Spinal cord (tissue), 10 donors: ENCODE measurements around the gene MARF1. TPM values are rescaled to one million over a fixed set of nuclear protein-coding genes. Genes with fewer than 3 reads are reported as not detected.

Source experiments
- DNase-seq, 6 donors: peaks; one replicate each; pipeline versions ENCODE4 v3.0.0 to v3.0.0-alpha.2; 2013 to 2015; ENCODE audit warnings: low spot score in 6 of 6, low read depth in 4 of 6
- H3K27ac ChIP-seq: one replicate; pipeline ENCODE4 v1.5.1; 2013; ENCODE audit warnings: low read depth, low read length, control low read depth
- H3K27me3 ChIP-seq: one replicate; pipeline ENCODE4 v1.6.1; 2013; ENCODE audit warnings: low read length; ENCODE audit not compliant: control insufficient read depth, insufficient read depth
- H3K36me3 ChIP-seq: one replicate; pipeline ENCODE4 v1.6.1; 2013; ENCODE audit warnings: low read length; ENCODE audit not compliant: control insufficient read depth, insufficient read depth
- H3K4me1 ChIP-seq: one replicate; pipeline ENCODE4 v1.6.1; 2013; ENCODE audit warnings: low read length; ENCODE audit not compliant: control insufficient read depth, insufficient read depth
- H3K4me3 ChIP-seq: one replicate; pipeline ENCODE4 v1.5.1; 2013; ENCODE audit warnings: low read depth, low read length, control low read depth
- H3K9me3 ChIP-seq: one replicate; pipeline ENCODE4 v1.6.1; 2013; ENCODE audit warnings: low read length; ENCODE audit not compliant: control insufficient read depth, insufficient read depth
- WGBS: methylation state at CpG from one replicate; pipeline ENCODE4 v1.1.5; 2013; ENCODE audit warnings: missing lambda C conversion rate; ENCODE audit not compliant: insufficient coverage; 5-methylcytosine and 5-hydroxymethylcytosine counted together
- polyA plus RNA-seq, 2 donors: library from polyadenylated mRNA; unstranded; fragments of 120-200 nt; gene quantifications; one replicate each; pipeline ENCODE4 v1.2.1, GENCODE V29; 2013; ENCODE audit not compliant: insufficient read length in 2 of 2
- total RNA-seq, 2 donors: library from RNA; depleted of rRNA in 1 of 2; stranded (reverse); fragments of 120-200 nt in 1 of 2; fragments of >200 nt in 1 of 2; gene quantifications; one replicate each; pipeline versions ENCODE4 v1.2.3 to v1.2.4, GENCODE V29; 2013 to 2014
- donor health status: healthy.

Gene MARF1
- total and polyA plus RNA-seq, 4 donors: 21.8 to 41.8 (median 33.2) TPM

DNA sequence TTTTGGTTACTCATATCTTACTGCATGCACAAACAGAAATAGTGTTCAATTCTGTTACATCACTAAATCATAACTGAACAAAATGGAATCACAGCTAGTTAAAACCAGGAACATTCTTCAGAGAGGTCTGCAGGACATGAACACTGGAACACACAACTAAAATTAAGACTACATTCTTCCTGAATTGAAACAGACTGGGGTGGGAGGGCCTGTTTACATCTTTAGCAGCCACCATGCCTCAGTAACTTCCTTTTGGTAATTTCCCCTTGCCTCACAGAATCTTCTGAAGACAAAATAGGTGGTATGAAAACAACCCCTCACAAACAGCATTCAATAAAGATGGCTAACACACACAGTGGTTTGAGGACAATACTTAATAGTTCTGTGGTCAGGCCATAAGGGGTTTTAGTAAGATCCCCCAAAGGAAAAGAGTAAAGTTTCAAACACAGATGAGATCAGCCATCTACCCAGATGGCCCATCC, 6.5 kb downstream of the MARF1 start:
- Histone ChIP-seq H3K36me3 (peaks cover 38% of the 10 kb centered on the region), H3K9me3 (no peaks in the 10 kb centered on the region), H3K4me3 (no peak overlapping the region), H3K27me3 (no peaks in the 10 kb centered on the region), H3K4me1 (no peaks in the 10 kb centered on the region), H3K27ac (no peak overlapping the region)
- DNase-seq: no peak

DNA sequence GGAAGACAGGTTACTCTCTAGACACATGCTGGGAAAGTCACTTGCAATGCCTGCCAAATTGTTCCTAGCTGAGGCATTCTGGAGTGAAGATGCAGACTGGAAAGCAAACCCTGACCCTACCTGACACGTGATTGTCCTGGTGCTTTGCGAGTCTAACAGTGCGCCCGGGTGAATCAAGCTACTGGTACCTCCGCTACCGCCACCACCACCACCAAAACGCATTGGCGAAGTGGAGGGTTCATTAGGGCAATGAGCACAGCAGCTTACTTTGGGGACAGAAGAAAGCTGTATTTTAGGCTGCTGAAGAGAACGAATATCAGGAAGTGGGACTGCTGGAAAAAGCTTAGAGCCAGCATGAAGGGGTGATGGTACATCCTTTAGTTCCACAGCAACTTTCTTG, 7.0 kb downstream of the MARF1 start:
- DNase-seq: no peak
- no peaks in the 10 kb centered on the region for H3K9me3 ChIP-seq
- H3K27ac ChIP-seq: no peak overlapping the region
- H3K4me1 ChIP-seq: no peaks in the 10 kb centered on the region
- 100% methylated on average over 4 of the region's 9 CpGs for WGBS
- no peak overlapping the region for H3K4me3 ChIP-seq
- H3K36me3 ChIP-seq: peaks cover 43% of the 10 kb centered on the region
- H3K27me3 ChIP-seq: no peaks in the 10 kb centered on the region

DNA sequence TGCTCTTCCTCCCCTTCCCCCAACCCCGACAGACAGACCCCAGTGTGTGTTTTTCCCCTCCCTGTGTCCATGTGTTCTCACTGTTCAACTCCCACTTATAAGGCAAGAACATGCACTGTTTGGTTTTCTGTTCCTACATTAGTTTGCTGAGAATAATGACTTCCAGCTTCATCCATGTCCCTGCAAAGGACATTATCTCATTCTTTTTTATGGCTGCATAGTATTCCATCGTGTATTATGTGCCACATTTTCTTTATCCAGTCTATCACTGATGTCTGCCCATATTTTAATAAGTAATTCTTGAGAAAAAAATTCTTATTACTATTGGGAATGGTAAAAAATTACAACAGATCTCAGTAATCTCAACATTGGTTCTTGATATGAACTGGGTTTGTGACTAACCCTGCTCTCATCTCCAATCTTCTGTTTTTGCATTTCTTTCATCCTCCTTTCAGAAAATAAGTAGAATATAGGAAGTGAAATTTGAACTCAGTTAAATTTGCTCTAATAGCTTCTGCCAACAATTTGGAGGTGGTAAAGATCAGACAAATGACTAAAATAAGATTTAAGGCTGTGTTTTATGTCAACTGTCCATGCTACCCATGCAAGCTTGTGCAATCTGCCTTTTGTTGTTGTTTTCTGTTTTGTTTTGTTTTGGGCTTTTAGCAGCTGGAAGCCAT, 11.1 kb downstream of the MARF1 start:
- Histone ChIP-seq H3K4me1 (no peaks in the 10 kb centered on the region), H3K27me3 (no peaks in the 10 kb centered on the region), H3K36me3 (peaks cover 35% of the 10 kb centered on the region), H3K9me3 (no peaks in the 10 kb centered on the region), H3K27ac (no peak overlapping the region), H3K4me3 (no peak overlapping the region)
- WGBS: 100% methylated on average over 1 of the region's 2 CpGs
- DNase-seq: no peak

DNA sequence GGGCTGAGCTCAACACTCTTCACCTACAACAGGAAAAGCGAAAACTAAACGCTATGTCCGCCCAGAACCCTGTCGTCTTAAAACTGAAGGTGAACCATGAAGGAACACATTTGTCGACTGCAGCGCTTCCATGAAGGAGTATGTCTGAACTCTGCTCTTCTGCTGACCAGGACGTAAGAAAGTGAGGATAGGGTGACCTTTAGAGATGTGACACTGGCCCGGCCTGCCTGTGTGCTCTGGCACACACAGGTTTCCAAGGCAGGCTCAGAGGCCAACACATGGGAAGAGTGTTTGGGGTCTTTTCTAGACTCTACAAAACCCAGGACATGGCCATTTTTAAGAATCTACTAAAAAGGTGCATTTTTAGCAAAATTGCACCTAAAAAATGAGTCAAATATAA, 21.1 kb downstream of the MARF1 start:
- Histone ChIP-seq H3K27me3 (no peaks in the 10 kb centered on the region), H3K4me1 (no peaks in the 10 kb centered on the region), H3K27ac (no peak overlapping the region), H3K4me3 (no peak overlapping the region), H3K36me3 (peaks cover 47% of the 10 kb centered on the region), H3K9me3 (no peaks in the 10 kb centered on the region)
- no peak for DNase-seq
- WGBS: 98% methylated on average over 8 of the region's 8 CpGs

DNA sequence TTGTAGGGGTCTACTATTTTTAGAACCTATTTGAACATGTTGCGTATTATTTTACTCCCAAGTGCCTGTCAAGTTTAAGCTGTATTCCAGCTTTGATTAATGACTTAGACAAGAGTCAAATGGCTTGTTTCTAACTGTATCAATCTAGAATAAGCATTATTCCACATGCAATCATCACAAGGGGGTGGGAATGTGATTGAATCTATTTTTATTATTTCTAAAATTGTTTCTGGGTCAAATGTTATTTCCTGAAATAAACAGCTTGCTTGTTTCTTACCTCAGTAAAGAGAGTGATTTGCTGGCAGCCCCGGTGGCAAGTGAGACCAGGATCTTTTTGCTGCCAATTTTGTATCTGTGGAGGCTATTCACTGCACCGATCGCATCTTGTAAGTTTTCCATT, 21.5 kb downstream of the MARF1 start:
- Histone ChIP-seq H3K4me3 (no peak overlapping the region), H3K27ac (no peak overlapping the region), H3K9me3 (no peaks in the 10 kb centered on the region), H3K27me3 (no peaks in the 10 kb centered on the region), H3K4me1 (no peaks in the 10 kb centered on the region), H3K36me3 (peaks cover 51% of the 10 kb centered on the region)
- WGBS: 83% methylated on average over 1 of the region's 4 CpGs
- DNase-seq: no peak

DNA sequence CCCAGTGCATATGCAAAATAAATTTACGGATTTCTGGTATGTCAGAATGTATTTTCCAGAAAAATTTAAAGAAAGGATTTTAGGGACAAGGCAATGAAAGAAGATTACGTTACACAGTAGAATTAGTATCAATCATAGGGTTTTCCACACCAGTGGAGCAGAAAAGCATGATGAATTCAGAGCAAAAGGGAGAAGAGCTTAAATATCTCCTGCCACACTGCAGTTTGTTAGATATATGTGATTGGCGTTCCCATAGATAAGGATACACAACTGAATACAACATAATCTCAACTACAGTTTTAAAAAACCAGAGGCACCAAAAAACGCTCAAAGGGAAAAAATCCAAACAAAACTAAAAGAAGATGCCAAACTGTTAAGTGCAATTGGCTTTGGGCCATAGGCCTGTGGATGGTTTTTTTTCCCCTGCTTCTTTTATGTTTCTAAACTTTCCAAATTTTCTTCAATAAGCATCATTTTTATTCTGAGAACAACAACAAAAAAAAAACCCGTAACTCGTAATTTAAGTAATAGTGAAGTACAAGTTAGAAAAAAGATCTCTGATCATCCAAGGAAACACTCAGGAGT, 22.3 kb downstream of the MARF1 start:
- H3K4me3 ChIP-seq: no peak overlapping the region
- no peak for DNase-seq
- no peaks in the 10 kb centered on the region for H3K4me1 ChIP-seq
- peaks cover 52% of the 10 kb centered on the region for H3K36me3 ChIP-seq
- 83% methylated on average over 1 of the region's 6 CpGs for WGBS
- H3K27me3 ChIP-seq: no peaks in the 10 kb centered on the region
- H3K27ac ChIP-seq: no peak overlapping the region
- H3K9me3 ChIP-seq: no peaks in the 10 kb centered on the region

DNA sequence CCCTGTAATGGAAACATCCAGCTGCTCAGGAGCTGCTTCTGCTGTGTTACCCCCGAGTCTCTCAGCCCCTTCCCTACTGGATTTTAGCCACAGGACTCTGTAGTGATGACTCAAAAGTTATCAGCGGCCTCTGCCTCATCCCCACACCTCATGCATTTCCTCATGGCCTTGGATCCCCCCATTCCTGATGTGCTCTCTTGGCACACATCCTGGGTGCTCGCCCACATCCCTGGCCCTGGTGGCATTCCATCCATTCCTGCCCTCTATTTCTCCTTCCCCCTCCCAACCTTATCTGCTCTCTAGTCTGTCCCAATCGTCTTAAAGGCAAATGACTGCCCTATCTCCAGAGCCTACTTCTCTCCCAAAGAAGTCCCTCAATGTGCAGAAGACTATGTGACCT, 24.6 kb downstream of the MARF1 start:
- H3K36me3 ChIP-seq: peaks cover 54% of the 10 kb centered on the region
- H3K4me3 ChIP-seq: no peak overlapping the region
- no peaks in the 10 kb centered on the region for H3K27me3 ChIP-seq
- H3K4me1 ChIP-seq: no peaks in the 10 kb centered on the region
- WGBS: 91% methylated on average over 4 of the region's 4 CpGs
- H3K27ac ChIP-seq: no peak overlapping the region
- no peaks in the 10 kb centered on the region for H3K9me3 ChIP-seq
- no peak for DNase-seq

DNA sequence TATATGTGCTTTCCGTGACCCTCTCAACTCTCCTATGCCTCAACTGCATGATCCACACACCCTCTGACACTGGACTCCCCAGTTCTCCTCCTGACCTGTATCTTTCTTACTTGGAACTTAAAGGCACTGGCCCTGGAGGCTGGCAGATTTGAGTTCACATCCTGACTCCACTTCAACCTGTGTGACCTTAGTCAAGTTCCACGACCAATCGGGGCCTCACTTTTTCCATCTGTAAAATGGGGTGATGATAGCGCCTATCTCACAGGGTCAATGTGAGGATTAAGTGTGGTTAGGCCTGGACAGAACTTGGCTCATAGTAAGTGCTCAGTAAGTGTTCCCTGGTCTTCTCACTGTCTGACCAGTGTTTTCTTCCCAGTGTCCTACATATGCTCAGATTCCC, 25.1 kb downstream of the MARF1 start:
- peaks cover 58% of the 10 kb centered on the region for H3K36me3 ChIP-seq
- H3K27me3 ChIP-seq: no peaks in the 10 kb centered on the region
- H3K4me1 ChIP-seq: no peaks in the 10 kb centered on the region
- H3K27ac ChIP-seq: no peak overlapping the region
- no peak overlapping the region for H3K4me3 ChIP-seq
- WGBS: 97% methylated on average over 2 of the region's 4 CpGs
- H3K9me3 ChIP-seq: no peaks in the 10 kb centered on the region
- no peak for DNase-seq

DNA sequence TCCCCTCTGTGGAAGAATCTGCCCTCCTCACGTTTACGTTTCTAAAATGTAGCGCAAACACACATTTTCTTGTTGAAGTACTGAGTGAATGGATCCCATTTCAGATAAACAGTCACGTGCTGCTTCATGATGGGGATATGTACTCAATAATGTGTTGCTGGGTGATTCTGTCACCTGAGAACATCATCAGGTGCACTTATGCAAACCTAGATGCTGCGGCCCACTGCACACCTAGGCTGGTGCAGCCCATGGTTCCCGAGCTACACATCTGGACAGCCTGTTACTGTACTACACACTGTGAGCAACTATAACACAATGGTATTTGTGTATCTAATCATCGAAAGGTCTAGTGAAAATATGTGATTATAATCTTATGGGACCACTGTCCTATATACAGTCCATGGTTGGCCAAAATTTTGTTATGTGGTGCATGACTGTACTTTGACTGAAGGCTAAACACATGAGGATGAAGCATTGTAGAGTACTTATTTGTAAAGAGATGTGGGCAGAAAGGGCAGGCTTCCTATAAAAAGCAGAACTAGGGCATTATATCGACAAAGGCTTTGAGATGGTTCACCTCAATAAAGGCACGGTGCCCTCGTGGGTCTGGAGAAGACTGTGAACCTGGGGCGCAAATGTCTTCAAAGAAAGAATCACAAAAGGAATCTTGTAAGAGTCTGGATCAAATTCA, 26.3 kb downstream of the MARF1 start:
- no peaks in the 10 kb centered on the region for H3K9me3 ChIP-seq
- DNase-seq: no peak
- H3K27ac ChIP-seq: no peak overlapping the region
- no peaks in the 10 kb centered on the region for H3K4me1 ChIP-seq
- H3K36me3 ChIP-seq: peaks cover 58% of the 10 kb centered on the region
- no peaks in the 10 kb centered on the region for H3K27me3 ChIP-seq
- H3K4me3 ChIP-seq: no peak overlapping the region
- 92% methylated on average over 7 of the region's 11 CpGs for WGBS

DNA sequence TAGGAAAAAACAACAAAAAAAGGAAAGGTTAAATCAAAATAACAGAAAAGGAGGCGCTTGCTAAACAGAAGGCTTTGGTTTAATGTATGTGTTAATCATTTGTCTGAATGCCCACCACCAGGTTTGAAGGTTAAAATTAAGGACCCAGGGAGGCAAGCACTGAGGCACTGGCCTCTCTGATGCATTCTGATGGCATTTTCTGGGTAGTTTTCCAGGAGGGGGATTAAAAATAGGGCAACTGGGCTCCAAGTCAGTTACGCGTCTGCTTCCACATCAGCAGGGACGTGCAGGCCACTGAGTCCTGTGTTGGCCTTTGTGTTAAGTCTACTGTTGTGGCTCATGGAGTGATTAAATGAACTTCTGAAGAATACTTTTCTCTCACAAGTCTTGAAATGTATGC, 26.9 kb downstream of the MARF1 start:
- H3K27ac ChIP-seq: no peak overlapping the region
- H3K36me3 ChIP-seq: peaks cover 64% of the 10 kb centered on the region
- no peaks in the 10 kb centered on the region for H3K4me1 ChIP-seq
- H3K9me3 ChIP-seq: no peaks in the 10 kb centered on the region
- no peak overlapping the region for H3K4me3 ChIP-seq
- H3K27me3 ChIP-seq: no peaks in the 10 kb centered on the region
- DNase-seq: no peak
- 86% methylated on average over 3 of the region's 4 CpGs for WGBS
